Stomach smooth muscle (tissue), 2 donors: ENCODE measurements around the gene SWAP70.

Experiments used
- H3K27ac ChIP-seq: one replicate; pipeline ENCODE4 v1.7.0; 2013; ENCODE audit warnings: mild to moderate bottlenecking, low read length, inconsistent platforms
- H3K27me3 ChIP-seq, 2 donors: one replicate each; pipeline ENCODE4 v1.7.0; 2013; ENCODE audit warnings: low read length in 2 of 2; ENCODE audit not compliant: insufficient read depth in 2 of 2, control insufficient read depth in 1 of 2
- H3K36me3 ChIP-seq, 2 donors: one replicate each; pipeline ENCODE4 v1.7.0; 2013; ENCODE audit warnings: low read length in 2 of 2; ENCODE audit not compliant: control insufficient read depth in 2 of 2, insufficient read depth in 2 of 2
- H3K4me1 ChIP-seq: one replicate; pipeline ENCODE4 v1.7.0; 2013; ENCODE audit warnings: low read length; ENCODE audit not compliant: control insufficient read depth, insufficient read depth
- H3K4me3 ChIP-seq, 2 donors: one replicate each; pipeline ENCODE4 v1.7.0; 2013; ENCODE audit warnings: low read length in 2 of 2
- H3K9ac ChIP-seq, 2 donors: one replicate each; pipeline ENCODE4 v1.7.0; 2013; ENCODE audit warnings: low read length in 2 of 2, mild to moderate bottlenecking in 1 of 2
- H3K9me3 ChIP-seq, 2 donors: one replicate each; pipeline ENCODE4 v1.7.0; 2013; ENCODE audit warnings: low read length in 2 of 2; ENCODE audit not compliant: control insufficient read depth in 2 of 2
- donor health status: healthy.
- donor health status: Pancreatic carcinoma.

SWAP70 gene

GRCh38 chr11:9672288-9672916 is 8.5 kb downstream of the SWAP70 start:
- Histone ChIP-seq H3K9ac (no peak overlapping the region), H3K36me3 (no peaks in the 10 kb centered on the region), H3K4me1 (no peaks in the 10 kb centered on the region), H3K27me3 (no peaks in the 10 kb centered on the region), H3K9me3 (no peaks in the 10 kb centered on the region), H3K4me3 (no peak overlapping the region), H3K27ac (no peak overlapping the region)

GRCh38 chr11:9672918-9673317 is 9.0 kb downstream of the SWAP70 start:
- no peak overlapping the region for H3K9ac ChIP-seq
- H3K27me3 ChIP-seq, result no peaks in the 10 kb centered on the region
- H3K4me3 ChIP-seq, result no peak overlapping the region
- H3K27ac ChIP-seq, result no peak overlapping the region
- H3K4me1 ChIP-seq, result no peaks in the 10 kb centered on the region
- no peaks in the 10 kb centered on the region for H3K9me3 ChIP-seq
- no peaks in the 10 kb centered on the region for H3K36me3 ChIP-seq

DNA sequence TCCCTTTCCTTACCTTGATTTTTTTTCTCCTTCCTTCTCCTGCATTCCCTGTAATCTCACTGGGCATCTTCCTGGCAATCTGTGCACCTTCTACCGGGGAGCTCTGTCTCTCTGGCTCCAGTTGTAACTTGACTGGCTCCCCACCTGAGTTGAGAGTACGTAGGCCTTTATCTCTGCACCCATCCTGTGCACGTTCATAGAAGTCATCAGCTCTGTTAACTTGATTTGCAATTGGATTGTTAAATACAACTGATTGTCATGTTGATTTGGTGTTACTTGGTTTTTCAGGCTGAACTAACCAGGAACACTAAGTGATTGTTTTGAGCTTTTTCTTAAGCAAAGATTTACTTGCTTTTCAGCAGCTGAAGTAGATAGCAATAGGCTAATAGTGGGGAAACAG is 11.8 kb downstream of the SWAP70 start:
- no peak overlapping the region for H3K4me3 ChIP-seq
- no peaks in the 10 kb centered on the region for H3K4me1 ChIP-seq
- H3K9ac ChIP-seq, result no peak overlapping the region
- no peaks in the 10 kb centered on the region for H3K27me3 ChIP-seq
- no peaks in the 10 kb centered on the region for H3K36me3 ChIP-seq
- no peak overlapping the region for H3K27ac ChIP-seq
- no peaks in the 10 kb centered on the region for H3K9me3 ChIP-seq

DNA sequence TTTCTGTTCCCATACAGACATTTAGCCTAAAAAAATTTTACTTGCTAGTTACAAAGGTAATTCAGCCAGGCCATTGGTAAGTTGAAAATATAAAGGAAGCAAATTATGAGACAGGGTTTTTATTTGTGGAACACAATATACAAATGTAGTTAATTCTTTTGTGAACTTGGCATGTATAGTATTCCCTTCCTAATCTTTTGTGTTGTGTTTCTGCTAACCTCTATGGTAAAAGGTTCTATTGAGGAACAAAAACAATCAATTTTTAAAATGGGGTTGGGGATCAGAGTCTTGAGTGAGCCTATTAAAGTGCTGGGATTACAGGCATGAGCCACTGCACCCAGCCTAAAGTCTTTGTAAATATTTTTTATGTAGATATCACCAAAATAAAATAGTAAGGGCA is 14.1 kb downstream of the SWAP70 start:
- H3K4me1 ChIP-seq, result peaks cover 3% of the 10 kb centered on the region
- no peaks in the 10 kb centered on the region for H3K9me3 ChIP-seq
- H3K4me3 ChIP-seq, result no peak overlapping the region
- H3K27me3 ChIP-seq, result no peaks in the 10 kb centered on the region
- no peaks in the 10 kb centered on the region for H3K36me3 ChIP-seq
- H3K9ac ChIP-seq, result peak overlapping the region in 1 of 2 donors; percentile 7
- H3K27ac ChIP-seq, result no peak overlapping the region

DNA sequence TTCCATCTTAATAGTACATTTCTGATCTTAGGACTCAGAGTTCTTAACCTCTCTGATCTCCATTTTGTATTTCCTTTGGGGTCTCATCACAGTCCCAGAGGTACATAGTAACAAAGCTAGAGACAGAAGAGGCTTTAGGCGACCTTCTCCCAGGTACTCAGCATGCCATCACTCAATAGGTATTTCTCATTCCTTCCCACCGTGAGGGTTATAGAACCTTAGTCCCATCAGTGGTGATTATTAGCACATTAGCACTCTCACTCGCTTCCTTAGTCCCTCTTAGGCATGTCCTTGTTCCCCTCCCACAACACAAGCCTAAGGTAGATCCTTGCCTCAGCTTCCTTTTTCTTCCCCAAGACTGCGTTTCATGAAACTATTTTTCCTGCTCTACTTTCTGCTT is 14.7 kb downstream of the SWAP70 start:
- no peaks in the 10 kb centered on the region for H3K36me3 ChIP-seq
- no peaks in the 10 kb centered on the region for H3K9me3 ChIP-seq
- no peak overlapping the region for H3K27ac ChIP-seq
- H3K4me1 ChIP-seq, result peaks cover 3% of the 10 kb centered on the region
- no peak overlapping the region for H3K4me3 ChIP-seq
- H3K27me3 ChIP-seq, result no peaks in the 10 kb centered on the region
- no peak overlapping the region for H3K9ac ChIP-seq

GRCh38 chr11:9680028-9680427 is 16.2 kb downstream of the SWAP70 start:
- no peaks in the 10 kb centered on the region for H3K27me3 ChIP-seq
- H3K9ac ChIP-seq, result no peak overlapping the region
- no peak overlapping the region for H3K27ac ChIP-seq
- no peaks in the 10 kb centered on the region for H3K9me3 ChIP-seq
- peaks cover 3% of the 10 kb centered on the region for H3K4me1 ChIP-seq
- no peaks in the 10 kb centered on the region for H3K36me3 ChIP-seq
- H3K4me3 ChIP-seq, result no peak overlapping the region

DNA sequence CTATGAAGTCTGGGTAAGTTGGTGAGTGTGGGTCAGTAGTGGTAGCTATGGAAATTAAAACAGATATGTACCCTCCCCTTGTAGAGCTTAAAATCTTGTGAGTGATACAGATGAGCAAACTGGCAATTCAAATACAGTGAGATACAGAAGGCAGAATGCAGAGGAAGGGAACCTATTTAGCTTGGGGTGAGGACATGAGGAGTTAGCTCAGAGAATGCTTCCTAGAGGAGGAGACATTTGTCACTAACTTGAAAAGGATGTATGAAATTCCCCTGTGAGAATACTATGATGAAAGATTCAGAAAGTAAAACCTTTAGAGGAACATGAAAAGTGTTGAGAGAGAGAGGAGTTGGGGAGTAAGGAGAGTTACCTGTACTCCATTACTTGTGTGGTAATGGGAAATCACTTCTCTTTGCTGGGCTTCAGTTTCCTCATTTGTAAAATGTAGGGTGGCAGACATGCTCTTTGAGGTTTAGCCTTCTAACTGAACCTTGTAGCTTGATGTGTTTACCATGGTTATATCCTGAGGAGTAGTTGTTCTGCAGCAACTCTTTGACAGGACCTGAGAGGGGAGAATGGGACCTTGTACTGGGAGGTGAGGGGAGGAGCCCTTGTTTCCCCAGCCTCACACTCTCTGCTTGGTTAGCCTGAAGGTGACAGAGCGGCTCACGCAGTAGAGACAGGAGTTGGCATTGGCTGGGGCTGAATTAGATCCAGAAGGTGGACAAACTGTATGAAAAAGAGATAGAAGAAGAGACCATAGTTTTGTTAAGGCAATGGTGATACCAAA is 17.9 kb downstream of the SWAP70 start:
- Histone ChIP-seq H3K9me3 (no peaks in the 10 kb centered on the region), H3K9ac (no peak overlapping the region), H3K27ac (no peak overlapping the region), H3K36me3 (no peaks in the 10 kb centered on the region), H3K27me3 (no peaks in the 10 kb centered on the region), H3K4me3 (no peak overlapping the region), H3K4me1 (peaks cover 3% of the 10 kb centered on the region)

GRCh38 chr11:9687711-9688477 is 24.0 kb downstream of the SWAP70 start:
- Histone ChIP-seq H3K9me3 (no peaks in the 10 kb centered on the region), H3K4me3 (no peak overlapping the region), H3K4me1 (peaks cover 18% of the 10 kb centered on the region), H3K9ac (no peak overlapping the region), H3K27ac (peak overlapping the region; percentile 66), H3K36me3 (no peaks in the 10 kb centered on the region), H3K27me3 (no peaks in the 10 kb centered on the region)

GRCh38 chr11:9688716-9689511 is 25.0 kb downstream of the SWAP70 start:
- Histone ChIP-seq H3K4me1 (peaks cover 18% of the 10 kb centered on the region), H3K27me3 (no peaks in the 10 kb centered on the region), H3K4me3 (peak overlapping the region; percentile 17 to 45), H3K9me3 (no peaks in the 10 kb centered on the region), H3K36me3 (no peaks in the 10 kb centered on the region), H3K9ac (no peak overlapping the region), H3K27ac (peak overlapping the region; percentile 71)

- Histone ChIP-seq H3K9me3 (no peaks in the 10 kb centered on the region), H3K9ac (peak overlapping the region in 1 of 2 donors; percentile 25), H3K27me3 (no peaks in the 10 kb centered on the region), H3K4me3 (peak overlapping the region; percentile 17 to 45), H3K4me1 (peaks cover 18% of the 10 kb centered on the region), H3K36me3 (peaks cover 2 to 3% of the 10 kb centered on the region in 2 donors), H3K27ac (peak overlapping the region; percentile 71)
These were observed 25.8 kb downstream of the SWAP70 start for GRCh38 chr11:9689721-9690120.
